GM18508 (cell line): ENCODE results near the gene PAM16.

Source experiments
- ATAC-seq: cut with Tn5 transposase; IDR thresholded peaks from one replicate; pipeline ENCODE4 v1.9.1; 2021; ENCODE audit warnings: moderate number of reproducible peaks; ENCODE audit not compliant: insufficient read depth, unreplicated experiment

Gene PAM16

DNA sequence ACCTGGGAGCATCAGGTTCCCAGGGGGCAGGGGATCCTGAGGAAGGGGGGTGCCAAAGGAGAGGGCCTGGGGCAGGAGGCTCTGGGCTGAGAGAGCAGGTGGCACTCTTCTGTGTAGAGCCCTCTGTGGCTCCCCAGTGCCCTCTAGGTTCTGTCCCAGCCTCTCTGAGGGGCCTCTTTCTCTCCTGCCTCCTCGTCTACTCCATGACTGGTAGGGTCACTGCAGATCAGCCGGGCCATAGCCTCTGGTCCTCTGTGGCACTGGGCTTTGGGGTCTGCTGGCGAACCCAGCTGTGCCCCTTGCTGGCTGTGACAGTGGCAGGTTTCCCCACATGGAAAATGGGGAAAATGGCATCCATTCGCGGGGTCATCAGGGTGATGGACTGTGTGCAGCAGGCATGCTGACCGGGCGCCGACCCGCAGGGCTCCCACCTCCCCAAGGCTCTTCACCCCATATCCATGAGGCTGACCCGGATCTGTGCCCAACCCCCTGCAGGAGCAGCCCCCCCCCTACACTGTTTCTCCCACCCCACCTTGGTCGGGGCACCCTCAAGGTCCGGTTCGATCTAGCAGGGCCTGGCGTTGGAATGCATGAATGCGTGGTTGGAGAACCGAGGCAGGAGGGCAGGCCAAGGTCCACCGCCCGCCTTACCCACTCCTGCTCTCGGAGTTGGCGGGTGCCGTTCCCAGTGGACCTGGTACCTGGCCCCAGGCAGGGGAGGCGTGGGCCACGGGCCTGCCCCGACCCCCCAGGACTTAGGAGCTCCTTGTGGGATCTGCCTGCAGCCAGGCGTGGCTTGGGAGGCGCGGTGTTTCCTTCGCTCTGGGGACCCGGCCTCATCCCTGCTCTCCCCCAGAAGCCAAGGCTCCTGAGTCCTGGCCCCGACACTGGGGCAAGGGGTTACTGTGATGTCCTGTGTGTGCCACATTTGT lies 28.7 kb downstream of the PAM16 start:
- ATAC-seq, result no peak

DNA sequence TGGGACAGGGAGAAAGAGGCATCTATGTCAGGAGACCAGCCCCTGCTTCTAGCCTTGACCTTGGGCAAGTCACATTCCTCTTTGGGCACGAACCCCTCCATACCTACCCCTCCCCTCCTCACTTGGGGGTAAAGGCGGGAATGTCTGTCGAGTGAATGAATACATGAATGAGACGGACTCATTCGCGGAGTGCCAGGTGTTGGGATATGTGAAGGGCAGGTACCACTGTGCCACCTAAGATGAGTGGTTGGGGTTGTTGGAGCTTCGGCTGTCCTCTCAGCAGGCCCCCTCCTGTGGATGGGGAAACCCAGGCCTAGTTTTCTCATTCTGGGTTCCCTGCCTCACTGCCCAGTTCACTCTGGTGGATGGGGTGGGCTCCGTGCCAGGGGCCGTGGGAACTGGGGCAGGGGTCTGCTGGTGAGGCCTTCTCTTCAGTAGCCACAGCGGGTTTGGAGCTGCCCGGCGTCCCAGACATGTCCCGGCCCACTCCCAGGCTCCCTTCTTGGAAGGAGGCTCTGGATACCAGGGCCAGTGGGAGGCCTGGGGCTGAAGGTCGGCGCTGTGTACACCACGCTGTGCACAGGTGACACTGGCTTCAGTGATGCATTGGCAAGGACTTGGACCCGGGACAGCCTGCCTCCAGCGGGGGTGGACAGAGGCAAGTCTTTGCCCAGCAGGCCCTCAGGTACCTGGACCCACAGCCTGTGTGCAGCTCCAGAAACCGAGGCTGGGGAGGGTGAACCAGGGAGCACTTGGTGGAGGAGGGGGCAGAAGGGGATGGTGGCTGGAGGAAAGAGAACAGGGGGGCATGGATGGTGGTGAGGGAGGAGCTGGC lies 29.6 kb downstream of the PAM16 start:
- ATAC-seq, result no peak

- no peak for ATAC-seq
Observed at GRCh38 chr16:4320571-4321137, 30.5 kb downstream of the PAM16 start.

- no peak for ATAC-seq
Observed at GRCh38 chr16:4319454-4320421, 31.4 kb downstream of the PAM16 start.

GRCh38 chr16:4318967-4319366 lies 32.2 kb downstream of the PAM16 start:
- no peak for ATAC-seq

GRCh38 chr16:4318451-4318910 lies 32.6 kb downstream of the PAM16 start:
- no peak for ATAC-seq

- ATAC-seq, result no peak
Observed at GRCh38 chr16:4317532-4318450, 33.3 kb downstream of the PAM16 start.

- no peak for ATAC-seq
Observed at GRCh38 chr16:4316864-4317531, 34.1 kb downstream of the PAM16 start.

DNA sequence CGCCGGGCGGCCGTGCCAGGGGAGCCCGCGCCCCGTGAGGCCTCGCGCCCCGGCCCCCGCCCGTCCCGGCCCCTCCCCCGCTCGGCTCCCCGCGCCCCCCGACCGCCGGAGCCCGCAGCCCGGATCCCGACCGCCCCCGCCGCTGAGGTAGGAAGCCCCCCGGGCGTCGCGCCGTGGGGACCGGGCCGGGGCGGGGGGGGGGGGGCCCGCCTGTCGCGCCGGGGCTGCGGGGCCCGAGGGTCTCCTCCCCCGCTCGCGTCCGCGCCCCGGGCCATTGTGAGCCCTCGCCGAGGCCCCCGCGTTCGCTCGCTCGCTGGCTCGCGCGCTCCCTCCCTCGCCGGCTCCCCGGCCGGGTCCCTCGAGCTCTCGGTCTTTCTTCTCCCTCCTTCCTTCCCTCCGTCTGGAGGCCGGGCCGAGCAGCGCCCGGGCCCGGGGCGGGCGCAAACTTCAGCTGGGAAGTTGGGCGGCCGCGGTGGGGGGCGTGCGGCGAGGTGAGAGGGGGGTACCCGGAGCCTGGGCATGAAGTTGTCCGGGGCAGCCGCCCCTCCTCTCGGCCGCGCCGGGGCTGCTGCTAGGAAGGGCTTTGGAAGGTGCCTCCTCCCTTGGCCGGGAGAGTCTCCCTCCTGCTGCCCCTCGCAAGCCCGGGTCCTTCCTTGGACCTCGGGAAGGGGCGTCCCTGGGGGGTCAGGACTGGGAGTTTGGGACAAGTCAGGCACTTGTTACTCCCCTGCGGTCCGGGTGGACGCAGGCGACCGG lies 34.8 kb downstream of the PAM16 start:
- ATAC-seq, result no peak

- ATAC-seq, result no peak
Observed at GRCh38 chr16:4315186-4316107, 35.7 kb downstream of the PAM16 start, which contains the start of gene GLIS2. Gene GLIS2, plus strand, starts transcription at chr16:4316067. Its CDS starts 16,214 bp downstream, at chr16:4332281.

DNA sequence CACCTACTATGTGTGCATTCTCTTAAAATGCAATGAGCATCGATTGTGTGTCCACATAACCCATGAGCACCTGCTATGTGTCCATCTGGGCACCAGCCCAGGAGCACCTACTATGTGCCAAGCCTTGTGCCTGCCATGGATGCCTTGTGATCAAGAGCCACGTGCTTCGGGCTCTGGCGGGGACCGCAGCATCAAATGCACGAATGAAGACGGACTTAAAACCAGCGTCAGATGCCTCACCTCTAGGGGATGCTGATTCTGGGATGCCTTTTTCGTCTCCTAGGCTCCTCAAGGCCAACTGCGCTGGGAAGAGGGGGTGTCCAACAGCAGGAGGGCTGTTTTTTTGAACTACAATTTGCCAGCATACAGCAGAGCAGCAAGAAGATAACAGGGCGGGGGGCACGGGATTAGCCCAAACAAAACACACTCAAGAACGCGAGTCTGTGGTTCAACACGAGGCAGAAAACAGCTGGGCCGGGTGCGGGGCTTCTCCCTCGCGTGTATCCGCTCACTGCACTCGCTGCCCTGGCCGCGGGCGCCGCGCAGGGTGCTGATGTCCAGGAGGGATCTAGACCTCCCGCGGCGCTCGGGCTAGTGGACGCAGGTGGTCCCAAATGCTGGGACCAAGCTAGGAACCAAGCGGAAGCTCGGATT lies 36.5 kb downstream of the PAM16 start:
- ATAC-seq, result no peak

DNA sequence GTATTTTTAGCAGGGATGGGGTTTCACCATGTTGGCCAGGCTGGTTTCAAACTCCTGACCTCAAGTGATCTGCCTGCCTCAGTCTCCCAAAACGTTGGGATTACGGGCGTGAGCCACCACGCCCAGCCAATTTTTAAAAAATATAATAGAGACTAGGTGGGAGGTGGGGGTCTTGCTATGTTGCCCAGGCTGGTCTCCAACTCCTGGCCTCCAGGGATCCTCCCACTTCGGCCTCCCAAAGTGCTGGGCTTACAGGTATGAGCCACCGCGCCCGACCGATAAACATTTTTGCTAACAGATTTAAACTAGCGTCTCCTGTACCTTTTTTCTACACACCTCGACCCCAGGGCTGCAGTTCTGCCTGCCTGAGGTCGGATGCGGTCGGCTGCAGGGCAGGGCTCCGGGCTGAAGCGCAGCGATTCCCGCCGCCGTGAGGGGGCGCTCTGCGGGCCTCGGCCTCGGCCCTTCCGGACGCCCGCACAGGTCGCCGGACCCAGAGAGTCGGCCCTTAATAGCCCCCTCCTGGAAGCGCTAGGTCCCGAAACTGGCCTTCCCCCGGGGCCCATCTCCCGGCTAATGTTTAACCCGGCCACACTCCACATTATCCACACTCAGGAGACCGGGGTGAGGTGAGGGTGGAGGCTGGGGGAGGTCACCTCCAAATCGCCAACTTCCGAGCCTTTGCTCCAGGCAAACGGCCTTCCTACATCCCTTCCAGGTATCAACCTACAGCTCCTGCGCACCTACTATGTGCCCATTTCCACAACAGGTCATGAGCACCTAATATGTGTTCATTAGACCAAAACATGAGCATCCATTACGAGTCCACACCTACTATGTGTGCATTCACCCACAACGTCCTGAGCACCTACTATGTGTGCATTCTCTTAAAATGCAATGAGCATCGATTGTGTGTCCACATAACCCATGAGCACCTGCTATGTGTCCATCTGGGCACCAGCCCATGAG lies 37.3 kb downstream of the PAM16 start:
- ATAC-seq, result no peak

DNA sequence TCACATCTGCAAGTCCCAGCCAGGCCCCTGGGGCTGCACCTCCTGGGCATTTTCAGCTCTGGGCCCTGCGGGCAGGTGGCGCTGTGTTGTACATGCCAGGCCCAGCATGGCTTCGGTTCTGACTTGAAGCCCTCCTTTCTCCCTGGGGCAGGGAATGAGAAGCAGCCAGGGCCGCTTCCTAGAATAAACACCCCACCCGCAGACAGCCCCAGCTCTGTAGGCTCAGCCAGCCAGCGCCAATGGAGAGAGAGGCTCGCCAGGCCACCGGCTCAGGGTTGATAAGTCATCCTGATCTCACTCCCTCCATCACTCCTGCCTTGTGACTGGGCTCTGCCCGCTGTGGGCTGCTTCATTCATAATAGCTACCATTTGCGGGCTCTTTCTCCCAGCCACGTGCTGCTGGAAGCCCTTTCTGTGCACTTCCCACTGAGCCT lies 41.3 kb downstream of the PAM16 start:
- no peak for ATAC-seq

DNA sequence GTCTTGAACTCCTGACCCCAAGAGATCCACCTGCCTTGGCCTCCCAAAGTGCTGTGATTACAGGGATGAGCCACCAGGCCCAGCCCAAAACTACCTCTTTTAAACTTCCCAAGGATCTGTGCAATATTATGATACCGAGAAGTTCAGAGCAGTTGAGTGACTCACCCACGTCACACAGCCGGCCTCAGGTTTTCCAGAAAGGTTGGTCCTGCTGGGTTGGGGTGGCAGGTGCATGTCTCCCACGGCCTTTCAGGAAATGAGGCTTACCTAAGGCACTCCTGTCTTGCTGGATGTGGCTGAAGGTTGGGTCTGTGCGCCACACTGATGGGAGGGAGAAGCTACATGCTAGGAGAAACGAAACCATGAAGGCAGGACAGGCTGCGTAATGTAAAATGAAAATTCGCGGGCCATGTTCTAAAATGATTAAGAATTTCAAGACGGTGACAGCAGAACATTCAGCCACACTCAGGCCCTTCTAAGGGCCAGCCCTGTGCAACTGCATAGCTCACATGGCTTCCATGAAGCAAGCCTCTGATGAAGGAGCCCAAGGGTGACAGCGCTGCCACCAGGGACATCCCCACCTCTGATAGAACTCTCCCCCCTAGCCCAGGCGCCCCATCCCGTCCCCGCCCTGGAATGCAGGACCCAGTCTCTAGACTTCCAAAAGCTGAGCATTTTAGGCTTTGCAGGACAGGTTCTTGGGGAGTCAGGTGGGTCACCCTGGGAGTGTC lies 41.9 kb downstream of the PAM16 start:
- ATAC-seq, result no peak
